HG02884 (cell line): ENCODE data around the gene RBM10.

ENCODE experiments used
- ATAC-seq: cut with Tn5 transposase; IDR thresholded peaks from one replicate; pipeline ENCODE4 v1.9.1; 2021; ENCODE audit warnings: mild to moderate bottlenecking, moderate library complexity; ENCODE audit not compliant: unreplicated experiment

The RBM10 gene

DNA sequence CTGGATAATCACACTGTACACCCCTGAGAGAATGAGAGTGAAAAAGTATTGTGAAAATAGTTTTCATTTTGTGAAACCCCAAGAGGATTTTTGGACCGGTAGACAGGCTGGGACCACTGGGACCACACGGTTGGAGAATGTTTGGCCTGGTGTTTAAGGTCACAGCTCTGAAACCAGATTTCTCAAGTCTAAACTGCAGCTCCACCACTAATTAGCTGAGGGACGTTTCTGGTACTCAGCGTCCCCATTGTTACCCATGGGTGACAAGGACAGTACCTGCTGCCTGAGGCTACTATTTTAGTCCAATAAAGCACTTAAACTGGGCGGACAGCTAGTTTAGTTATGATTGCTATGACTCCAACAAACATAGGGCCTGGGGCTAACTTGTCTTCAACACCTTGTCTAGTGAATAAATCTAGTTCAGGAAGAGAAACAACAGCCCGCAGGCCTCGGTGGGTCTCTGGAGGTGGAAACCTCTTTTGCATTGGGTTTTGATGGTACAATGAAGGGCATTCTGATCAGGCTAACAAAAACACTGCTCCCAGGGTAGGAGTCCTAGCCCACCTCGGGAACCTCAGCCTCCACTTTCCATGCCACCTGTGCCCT is 87.3 kb downstream of the RBM10 start:
- no peak for ATAC-seq

DNA sequence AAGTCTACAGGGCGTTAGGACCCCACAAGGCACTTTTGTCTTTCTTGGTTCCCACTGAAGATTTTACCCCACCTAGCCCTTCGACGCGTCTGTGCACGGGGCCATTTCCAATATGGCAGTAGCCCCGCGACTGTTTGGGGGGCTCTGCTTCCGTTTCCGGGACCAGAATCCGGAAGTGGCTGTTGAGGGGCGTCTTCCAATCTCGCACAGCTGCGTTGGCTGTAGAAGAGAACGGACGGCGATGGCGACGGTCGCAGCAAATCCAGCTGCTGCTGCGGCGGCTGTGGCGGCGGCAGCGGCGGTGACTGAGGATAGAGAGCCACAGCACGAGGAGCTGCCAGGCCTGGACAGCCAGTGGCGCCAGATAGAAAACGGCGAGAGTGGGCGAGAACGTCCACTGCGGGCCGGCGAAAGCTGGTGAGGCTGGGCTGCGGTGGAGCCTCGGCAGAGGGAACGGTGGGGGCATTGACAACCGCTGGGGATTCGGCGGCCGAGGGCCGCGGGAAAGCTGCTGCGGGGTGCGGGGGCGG is 87.8 kb downstream of the RBM10 start, which contains the start of gene USP11:
USP11 (plus strand) TSS at position 207 of the 530 bp plus-strand sequence; CDS start at position 242, 35 bp downstream.
- ATAC-seq, result no peak

DNA sequence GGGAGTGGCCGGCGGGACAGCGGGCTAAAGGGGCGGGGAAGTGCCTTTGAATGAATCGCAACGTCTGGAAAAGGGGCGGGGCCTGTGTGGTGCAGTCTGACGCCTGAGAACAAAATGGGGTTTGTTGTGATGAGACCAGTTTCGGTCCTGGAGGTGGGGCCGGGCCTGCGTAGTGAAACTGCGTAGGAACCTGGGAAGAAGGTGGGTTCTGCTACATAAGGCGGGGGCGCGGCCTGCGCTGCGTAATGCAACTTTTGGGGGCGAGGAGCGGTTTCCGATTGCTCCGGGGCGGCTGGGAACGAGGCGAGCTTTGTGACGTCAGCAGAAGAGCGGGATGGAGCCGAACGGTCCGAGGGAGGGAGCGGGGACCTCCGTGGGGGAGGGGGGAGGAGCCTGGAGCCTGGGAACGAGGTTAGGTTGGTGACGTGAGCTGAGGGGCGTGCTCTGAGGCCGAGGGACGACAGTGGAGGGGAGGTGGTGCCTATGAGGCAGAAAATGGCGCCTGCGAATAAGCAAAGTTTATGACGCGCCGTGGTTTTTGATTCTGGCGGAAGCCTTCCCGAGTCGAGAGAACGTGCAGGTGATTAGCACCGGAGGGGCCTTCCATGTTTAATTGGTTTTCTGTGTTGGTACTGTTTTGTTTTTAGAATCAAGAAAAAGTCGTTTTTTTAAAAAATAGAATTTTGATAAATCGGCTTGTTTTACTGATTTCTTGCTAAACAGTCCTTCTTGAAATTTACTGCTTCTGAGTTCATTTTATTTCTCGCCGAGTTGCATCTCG is 88.5 kb downstream of the RBM10 start:
- peak; percentile 90 for ATAC-seq

DNA sequence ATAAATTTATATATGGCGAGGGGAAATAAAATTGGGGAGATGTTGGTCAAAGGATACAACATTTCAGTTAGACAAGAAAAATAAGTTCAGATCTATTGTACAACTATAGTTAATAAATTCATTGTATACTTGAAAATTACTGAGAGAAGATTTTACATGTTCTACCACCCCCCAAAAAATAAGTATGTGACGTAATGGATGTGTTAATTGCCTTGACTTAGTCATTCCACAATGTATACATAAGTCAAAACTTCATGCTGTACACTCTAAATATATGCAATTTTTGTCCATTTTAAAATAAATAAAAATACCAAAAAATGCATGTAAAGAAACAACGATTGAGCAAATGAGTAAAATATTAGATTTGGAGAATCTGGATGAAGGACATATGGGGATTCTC is 89.6 kb downstream of the RBM10 start:
- ATAC-seq, result no peak

GRCh38 chrX:47235691-47236103 is 90.7 kb downstream of the RBM10 start:
- no peak for ATAC-seq
